GM21528 (cell line): ENCODE data around the gene BRAT1.
"Not testable (repeated sequence)": the region's sequence is repeated elsewhere in the genome, so short reads cannot be mapped to it uniquely, and the experiment has no call there.

Source experiments
- ATAC-seq: cut with Tn5 transposase; IDR thresholded peaks from one replicate; pipeline ENCODE4 v1.9.1; 2021; ENCODE audit warnings: mild to moderate bottlenecking, moderate library complexity; ENCODE audit not compliant: unreplicated experiment, low FRiP score

The BRAT1 gene

DNA sequence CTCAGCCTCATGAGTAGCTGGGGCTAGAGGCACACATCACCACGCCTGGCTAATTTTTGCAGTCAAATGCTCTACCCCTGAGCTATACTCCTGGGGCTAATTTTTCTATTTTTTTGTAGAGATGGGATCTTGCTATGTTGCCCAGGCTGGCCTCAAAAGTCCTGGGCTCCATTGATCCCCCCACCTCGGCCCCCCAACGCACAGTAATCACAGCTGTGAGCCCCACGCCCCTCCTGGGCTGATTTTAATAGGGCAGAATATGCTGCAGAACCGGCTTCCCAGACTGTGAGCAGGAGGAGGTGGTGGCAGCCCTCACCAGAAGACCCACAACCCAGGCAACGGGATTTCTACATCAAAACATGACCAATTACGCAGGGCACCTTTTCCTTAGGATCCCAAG is 15.2 kb downstream of the BRAT1 start:
- no peak for ATAC-seq

DNA sequence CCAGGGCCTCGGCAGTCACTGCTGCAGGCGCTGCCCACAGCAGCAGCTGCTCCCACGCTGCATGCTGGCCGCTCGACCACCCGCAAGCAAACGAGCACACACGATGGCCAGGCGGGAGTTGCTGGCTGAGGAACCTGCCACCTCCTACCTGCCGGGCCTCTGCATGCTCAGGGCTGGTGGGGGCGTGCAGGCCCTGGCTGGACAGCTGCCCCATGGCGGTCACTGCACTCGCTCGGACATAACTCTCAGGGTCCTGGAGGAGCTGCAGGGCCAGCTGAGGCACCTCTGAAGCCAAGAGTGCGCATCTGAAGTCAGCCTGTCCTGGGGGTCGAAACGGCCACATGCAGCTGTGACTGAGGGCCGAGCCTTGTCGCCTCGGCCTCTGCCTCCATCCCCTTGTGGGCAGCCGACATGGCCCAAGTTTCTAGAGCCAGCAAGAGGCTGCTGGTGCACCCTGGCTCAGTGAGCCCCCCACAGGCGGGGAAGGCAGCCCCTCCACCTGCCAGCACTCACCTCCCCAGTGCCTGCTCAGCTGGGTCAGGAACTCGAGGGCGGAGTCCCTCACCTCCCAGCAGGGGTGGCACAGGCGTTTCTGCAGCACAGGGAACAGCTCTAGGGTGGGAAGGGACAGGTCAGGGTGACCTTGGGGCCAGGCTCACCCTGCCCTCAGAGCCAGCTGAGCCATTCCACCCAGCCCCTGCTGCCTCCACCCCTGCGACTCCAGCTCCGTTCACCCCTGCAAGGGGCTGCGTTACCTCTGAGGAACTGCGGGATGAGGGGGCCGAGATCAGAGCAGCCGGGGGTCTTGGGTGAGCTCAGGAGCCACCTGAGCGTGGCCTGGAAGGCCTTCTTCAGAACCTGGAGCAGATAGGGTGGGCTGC is 16.1 kb downstream of the BRAT1 start:
- ATAC-seq: no peak

DNA sequence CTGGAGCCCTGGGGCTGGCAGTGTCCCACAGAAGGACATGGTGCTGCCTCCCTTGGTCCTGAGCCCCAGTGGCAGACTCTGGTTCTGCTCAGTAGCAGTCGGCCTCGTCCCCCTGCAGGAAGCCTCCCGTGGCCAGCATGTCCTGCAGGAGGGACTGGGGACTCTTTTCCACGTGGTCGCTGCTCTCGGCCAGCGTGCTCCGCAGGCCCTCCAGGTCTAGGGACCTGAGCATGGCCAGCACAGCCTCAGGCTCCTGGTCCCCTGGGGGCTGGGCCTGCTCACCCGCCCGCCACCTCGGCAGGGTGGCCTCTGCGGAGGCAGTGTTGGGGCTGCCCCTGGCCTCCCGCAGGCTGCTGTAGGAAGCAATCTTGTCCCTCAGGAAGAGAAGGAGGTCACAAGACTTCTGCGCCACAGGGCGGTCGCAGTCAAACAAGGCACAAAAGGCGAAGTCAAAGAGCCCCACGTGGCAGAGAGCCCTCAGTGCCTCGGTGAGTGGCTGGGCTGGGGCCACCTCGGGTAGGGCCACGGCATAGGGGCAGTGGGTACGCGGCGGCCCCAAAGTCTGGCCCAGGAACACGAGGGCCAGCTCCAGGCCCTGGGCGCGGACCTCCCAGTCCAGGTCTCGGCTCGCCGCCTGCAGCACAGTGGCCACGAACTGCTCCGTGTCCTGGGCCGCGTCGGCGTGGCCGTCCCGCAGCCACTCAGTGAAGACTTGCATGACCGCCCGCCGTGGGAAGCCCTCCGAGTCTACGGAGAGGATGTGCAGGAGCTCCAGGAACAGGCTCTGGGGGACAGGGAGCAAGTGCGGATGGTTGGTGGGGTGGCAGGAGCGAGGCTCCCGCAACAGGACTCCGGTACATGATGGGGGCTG is 17.1 kb downstream of the BRAT1 start:
- no peak for ATAC-seq

DNA sequence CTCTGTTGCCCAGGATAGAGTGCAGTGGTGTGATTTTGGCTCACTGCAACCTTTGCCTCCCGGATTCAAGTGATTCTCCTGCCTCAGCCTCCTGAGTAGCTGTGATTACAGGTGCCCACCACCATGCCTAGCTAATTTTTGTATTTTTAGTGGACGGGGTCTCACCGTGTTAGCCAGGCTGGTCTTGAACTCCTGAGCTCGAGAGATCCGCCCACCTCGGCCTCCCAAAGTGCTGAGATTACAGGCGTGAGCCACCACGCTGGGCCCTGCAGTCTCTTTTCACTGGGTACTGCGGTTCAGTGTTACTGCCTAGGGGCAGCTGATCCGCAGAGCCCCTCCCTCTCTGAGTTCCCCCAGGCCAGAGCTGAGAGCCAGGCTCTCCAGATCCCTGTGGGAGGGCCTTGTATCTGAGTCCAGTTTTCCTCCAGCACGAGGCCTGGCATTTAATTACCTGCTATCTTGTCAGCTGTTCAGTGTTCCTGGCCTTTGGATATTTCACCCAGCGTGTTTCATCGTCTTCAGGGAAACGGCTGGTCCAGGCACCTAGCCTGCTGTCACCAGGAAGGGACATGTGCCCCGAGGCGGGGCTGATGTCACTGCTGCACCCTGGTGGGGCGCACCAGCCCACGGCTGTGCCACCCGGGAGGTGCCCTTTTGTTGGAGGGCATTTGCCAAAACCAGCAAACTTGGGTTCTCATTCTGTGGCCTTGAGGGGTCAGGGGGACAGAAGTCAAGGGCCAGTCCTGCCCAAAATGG is 19.3 kb downstream of the BRAT1 start:
- not testable (repeated sequence) for ATAC-seq

DNA sequence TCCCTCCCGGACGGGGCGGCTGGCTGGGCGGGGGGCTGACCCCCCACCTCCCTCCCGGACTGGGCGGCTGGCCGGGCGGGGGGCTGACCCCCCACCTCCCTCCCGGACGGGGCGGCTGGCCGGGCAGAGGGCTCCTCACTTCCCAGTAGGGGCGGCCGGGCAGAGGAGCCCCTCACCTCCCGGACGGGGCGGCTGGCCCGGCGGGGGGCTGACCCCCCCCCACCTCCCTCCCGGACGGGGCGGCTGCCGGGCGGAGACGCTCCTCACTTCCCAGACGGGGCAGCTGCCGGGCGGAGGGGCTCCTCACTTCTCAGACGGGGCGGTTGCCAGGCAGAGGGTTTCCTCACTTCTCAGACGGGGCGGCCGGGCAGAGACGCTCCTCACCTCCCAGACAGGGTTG is 21.1 kb downstream of the BRAT1 start:
- not testable (repeated sequence) for ATAC-seq

DNA sequence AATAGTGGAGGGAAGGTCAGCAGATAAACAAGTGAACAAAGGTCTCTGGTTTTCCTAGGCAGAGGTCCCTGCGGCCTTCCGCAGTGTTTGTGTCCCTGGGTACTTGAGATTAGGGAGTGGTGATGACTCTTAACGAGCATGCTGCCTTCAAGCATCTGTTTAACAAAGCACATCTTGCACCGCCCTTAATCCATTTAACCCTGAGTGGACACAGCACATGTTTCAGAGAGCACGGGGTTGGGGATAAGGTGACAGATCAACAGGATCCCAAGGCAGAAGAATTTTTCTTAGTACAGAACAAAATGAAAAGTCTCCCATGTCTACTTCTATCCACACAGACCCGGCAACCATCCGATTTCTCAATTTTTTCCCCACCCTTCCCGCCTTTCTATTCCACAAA is 21.8 kb downstream of the BRAT1 start:
- ATAC-seq: not testable (repeated sequence)

DNA sequence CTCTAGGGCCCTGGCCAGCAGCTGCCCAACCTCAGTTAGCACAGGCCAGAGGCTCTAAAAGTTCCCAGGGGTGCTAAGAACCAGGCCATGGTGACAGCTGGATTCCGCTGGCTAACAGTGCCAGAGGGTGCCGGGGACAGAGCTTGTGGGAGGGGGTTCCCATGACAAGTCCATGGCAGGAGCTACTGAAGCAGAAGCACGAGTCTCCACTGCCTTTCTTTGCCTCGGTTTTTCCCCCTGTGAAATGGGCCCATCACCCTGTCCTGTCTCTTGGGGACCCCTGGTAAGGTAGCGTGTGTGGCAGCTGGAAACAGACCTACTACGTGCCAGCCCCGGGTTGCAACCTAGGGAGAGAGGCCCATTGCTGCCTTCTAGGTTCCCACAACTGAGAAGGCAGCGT is 22.5 kb downstream of the BRAT1 start:
- not testable (repeated sequence) for ATAC-seq

DNA sequence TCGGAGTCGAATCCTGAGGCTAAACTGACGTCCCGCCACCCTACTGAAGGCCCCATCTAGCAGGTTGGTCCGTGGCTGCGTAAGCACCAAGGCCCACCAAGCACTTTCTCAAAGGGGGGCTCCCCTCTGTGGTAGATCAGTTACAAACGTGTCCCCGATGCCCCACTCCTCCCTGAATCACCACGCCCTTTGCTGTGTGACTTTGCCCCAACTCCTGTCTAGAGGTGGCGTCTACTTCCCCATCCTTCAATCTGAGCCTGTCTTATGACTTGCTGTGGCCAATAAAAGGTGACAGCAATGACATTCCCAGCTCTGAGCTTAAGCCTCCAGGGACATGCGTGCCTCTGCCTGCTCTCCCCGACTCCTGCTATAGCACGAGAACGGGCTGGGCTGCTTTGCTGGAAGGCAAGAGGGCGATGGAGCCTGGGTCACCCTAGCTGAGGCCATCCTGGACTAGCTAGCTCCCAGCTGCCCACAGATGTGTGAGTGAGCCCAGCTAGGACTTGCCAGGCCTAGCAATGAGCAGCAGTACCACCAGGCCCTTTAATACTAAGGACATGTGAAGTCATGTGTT is 23.0 kb downstream of the BRAT1 start:
- not testable (repeated sequence) for ATAC-seq

DNA sequence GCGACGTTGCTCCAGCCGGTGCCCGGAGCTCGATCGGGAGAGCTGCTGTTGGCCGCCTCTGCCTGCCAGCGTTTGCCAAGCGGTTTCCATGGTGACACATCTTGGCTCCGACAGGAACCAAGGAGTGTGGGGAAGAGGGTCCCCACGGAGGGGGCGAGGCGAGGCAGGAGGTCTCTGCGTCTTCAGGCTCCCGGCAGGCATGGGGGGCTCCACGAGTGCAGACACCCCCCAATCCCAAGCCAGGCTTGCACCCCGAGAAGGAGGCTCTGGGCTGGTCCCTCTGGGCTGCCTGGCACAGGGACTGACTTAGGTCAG is 23.6 kb downstream of the BRAT1 start:
- ATAC-seq: not testable (repeated sequence)

DNA sequence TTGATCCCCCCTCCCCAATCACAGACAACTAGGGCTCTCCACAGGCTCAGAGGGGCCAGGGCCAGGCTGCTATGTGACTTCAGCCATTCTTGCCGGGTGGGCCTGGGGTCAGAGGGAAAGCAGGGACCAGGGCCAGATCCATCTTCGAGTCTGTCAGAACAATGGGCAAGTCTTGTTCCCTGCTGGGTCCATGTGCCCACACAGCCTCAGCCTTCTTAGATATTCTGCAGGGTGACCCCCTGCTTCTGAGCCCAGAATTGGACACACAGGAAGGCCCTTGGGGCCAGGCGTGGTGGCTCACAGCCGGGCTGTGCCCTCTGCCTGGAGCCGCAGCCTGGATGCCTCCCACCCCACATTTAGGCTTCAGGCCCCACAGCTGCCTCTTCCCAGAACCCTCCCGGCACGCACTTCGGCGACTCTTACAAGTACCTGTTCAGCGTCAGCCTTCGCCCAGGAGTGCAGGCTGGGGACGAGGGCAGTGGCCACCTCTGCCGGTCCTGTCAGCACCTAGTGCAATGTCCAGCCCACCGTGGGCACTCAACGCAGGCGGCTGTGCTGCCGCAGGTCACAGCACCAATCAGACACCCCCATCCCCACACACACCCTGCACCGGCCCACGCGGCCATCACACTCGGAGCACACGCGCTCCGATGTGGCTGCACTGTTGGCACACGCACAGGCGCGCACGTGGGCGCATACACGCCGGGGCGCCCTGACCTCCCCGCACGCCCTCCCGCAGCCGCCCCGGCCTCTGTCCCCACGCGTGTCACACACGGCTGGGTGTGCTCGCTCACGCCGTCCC is 24.1 kb downstream of the BRAT1 start:
- ATAC-seq: not testable (repeated sequence)

DNA sequence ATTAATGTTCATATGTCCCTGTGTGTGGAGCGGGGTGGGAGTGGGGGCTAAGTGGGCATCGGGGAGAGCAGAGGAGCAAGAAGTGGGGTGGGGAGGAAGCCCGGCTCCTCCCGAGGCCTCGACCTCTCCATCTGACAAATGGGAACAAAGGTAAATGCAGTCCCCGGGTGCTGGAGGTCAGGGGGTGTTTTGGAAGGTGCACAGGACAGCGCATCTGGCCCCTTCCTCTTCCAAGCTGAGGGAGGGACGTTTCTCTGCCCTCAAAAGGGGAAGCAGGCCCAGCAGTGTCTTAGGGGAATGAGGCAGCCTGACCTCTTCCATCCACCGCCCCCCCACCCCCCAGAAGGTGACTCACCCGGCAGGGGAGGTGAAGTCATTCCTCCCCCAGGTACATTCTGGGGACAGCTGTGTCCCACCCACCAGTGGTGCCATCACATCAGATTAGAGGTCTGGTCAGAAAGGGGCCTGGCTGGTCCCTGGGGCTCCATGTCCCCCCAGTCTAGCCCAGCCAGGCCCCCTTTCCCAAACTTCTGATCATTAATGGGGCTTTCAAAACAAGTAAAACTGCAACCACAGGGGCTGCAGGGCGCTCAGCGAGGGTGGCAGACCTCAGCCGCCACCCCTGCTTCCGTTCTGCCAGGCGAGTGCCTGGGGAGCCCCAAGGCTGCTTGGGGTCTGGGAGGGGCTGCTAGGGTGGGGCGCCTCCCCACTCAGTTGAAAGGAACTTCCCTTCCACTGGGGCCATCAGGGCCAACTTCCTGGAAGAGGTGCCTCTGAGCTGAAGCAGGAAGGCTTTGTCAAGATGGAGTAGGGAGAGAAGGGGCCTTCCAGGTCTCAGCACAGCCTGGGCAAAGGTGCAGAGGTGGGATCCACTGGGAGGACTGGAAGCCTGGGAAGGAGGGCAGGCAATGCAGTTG is 25.0 kb downstream of the BRAT1 start:
- ATAC-seq: no peak

DNA sequence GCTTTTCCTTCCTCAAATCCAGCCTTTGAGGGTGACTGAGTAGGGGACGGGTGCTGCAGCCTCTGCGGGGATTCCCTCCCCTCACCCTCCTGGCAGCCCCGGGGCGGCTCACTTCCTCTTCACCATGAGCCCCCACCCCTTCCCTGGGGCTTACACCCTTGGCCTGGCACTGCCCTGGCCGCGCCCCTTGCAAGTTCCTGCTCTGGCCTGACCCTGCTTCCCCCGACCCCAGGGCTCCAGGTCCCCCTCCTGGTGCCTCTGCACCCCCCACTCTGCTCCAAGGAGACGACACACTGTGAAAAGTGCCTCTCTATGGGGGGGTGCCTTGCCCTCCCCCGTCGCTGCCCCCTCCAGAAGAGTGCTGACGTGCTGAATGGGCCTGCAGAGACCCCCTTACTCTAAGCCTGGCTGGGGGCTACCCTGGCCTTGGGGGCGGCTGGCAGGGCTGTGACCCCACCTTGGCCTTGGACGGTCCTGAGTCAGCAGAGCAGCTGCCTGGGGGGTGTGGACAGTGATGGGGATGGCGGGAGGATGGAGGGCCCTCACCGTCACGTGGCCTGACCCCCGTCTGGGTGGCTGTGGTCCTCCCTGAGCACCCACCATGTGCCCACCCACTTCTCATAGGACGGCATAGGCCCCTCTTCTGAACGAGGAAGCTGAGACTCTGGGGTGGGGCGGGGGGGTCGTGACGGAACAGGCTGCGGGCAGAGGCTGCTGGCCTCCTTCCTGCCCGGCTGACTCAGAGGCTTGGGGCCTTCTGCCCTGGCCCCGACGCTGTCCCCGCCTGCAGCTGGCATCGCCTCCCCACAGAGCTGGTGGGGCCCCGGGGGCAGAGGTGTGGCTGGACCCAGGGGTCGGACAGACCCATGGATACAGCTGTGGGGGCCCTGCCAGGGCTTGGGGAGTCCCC is 25.9 kb downstream of the BRAT1 start:
- no peak for ATAC-seq

DNA sequence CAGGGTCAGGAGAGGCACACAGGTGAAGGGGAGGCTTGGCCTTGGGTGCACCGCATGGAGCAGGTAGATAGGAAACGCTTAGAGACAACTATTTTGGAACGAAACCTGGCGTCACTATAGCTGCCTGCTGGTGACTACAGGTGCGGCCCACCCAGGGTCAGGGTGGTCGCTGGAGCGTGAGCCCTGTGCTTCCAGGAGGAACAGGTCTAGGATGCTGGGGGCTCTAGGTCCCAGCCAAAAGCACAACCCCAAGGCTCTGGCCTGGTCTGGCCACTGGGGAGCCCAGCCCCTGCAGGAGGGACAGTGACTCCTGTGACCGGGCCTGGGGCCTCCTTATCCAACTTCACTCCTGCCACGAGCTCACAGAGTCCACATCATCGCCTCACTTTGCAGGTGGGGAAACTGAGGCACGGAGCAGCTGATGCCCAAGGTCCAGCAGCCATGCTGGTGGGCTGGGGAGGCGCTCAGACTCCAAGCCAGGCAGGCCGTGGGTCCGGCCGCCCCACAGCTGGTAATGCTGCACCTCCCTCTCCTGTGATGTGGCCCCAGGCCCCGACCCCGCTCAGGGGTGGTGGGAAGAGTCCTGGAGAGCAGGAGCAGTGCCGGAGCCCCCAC is 26.7 kb downstream of the BRAT1 start:
- no peak for ATAC-seq

DNA sequence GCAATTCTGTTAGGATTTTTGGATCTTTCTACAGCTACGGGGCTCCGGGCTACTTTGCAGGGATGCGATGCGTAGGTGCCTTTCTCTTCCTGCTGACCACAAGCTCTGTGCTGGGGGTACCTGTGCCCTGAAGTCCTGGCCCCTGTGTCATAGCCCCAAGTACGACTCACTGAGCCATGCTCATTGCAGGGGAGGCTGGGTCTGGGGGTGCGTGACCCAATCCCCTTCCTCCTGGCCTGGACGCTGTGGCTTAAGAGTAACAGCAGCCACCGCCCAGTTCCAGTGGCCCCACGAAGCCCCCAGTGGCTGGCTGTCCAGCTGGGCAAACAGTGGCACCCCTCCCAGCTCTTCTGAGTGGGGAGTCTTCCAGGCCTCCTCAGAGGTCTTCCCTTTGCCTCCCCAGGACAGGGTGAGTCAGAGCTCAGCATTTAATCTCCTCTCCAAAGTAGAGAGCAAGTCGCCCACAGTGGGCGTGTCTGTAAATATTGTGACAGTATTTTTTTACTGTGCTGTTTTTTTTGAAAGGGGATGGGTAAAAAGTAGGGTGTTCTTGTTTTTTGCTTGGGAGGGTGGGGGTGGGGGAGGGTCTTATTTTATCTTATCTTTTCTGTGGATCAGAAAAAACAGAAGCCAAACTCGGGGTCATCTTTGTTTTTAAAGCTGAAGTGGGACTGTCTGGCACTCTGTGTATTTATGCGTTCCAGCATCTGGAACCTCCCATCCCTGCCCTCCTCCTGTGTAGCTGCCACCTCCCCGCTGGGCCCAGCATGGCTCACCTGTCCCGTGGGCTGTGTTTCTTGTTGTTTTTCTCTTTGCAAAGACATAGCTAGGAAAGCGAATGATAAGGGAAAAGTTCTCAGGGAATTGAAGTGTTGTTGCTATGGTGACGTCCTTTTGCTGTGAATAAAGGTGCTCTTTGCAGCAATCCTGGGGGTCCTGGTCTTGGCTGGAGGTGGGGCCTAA is 27.5 kb downstream of the BRAT1 start:
- ATAC-seq: no peak

DNA sequence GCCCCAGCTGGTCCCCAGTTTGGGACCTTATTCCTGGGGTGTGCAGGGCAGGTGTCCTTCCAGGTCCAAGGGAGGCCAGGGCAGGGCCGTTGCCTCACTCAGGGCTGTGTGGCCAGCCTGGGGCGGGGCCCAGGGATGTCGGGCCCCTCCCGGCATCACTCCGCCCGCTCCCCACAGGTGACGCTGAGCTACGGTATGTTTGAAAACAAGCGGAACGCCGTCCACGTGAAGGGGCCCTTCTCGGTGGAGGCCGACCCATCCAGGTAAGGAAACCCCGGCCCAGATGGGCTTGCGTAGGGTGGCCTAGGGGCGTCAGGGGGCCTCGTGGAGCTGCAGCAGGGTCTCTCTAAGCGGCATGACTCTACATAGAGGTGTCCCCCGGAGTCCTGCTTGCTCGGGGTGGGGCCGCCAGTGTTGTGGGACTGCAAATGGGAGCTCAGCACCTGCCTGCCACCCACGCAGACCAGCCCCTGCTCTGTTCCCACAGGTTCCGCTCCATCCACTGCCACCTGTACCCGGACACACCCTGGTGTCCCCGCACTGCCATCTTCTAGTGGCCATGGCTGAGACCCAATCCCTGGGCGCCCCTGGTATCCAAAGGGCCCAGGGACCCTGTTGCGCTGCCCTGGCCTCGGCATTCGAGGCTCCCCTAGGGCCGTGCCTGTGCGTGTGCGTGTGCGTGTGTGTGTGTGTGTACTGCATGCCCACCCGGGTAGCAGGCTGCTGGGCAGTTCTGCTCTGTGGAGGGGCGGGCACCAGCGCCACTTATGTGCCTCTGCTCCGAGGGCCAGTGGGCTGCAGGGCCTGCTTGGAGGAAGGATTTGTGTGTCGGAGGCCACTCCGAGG is 28.4 kb downstream of the BRAT1 start:
- no peak for ATAC-seq
